ENCODE measurements around the gene QTRT2. TPM values are rescaled to one million over a fixed set of nuclear protein-coding genes. Genes with fewer than 3 reads are reported as not detected.

The QTRT2 gene
- total and polyA plus RNA-seq, 2 experiments from 2014 or later: 8.7 to 12.3 TPM

- H3K36me3 ChIP-seq: no peaks in the 10 kb centered on the region
- peak in 1 of 2 donors; percentile 27 for DNase-seq (ENCODE audit: low read depth in 1 of 2, low spot score in 1 of 2)
- TF ChIP-seq CTCF (IDR thresholded peaks at IDR 0.05; ENCODE audit: low read depth, low read length): no peak
- H3K27me3 ChIP-seq: no peaks in the 10 kb centered on the region
- no peaks in the 10 kb centered on the region for H3K9me3 ChIP-seq (ENCODE audit: low read depth)
- H3K4me3 ChIP-seq: no peak overlapping the region
- H3K4me1 ChIP-seq (ENCODE audit: low read depth): peaks cover 6% of the 10 kb centered on the region
- no peak overlapping the region for H3K27ac ChIP-seq
These were observed 63.2 kb downstream of the QTRT2 start for GRCh38 chr3:114119776-114120175.

- Histone ChIP-seq H3K36me3 (no peaks in the 10 kb centered on the region), H3K27me3 (no peaks in the 10 kb centered on the region), H3K4me3 (no peak overlapping the region), H3K27ac (no peak overlapping the region), H3K9me3 (ENCODE audit: low read depth) (no peaks in the 10 kb centered on the region), H3K4me1 (ENCODE audit: low read depth) (peaks cover 6% of the 10 kb centered on the region)
- no peak for DNase-seq (ENCODE audit: low read depth in 1 of 2, low spot score in 1 of 2)
- TF ChIP-seq CTCF (IDR thresholded peaks at IDR 0.05; ENCODE audit: low read depth, low read length): no peak
These were observed 63.7 kb downstream of the QTRT2 start for GRCh38 chr3:114120211-114120610.

- Histone ChIP-seq H3K36me3 (no peaks in the 10 kb centered on the region), H3K4me1 (ENCODE audit: low read depth) (peaks cover 6% of the 10 kb centered on the region), H3K27ac (no peak overlapping the region), H3K27me3 (no peaks in the 10 kb centered on the region), H3K9me3 (ENCODE audit: low read depth) (no peaks in the 10 kb centered on the region), H3K4me3 (no peak overlapping the region)
- no peak for TF ChIP-seq CTCF (IDR thresholded peaks at IDR 0.05; ENCODE audit: low read depth, low read length)
- DNase-seq (ENCODE audit: low read depth in 1 of 2, low spot score in 1 of 2): peak in 1 of 2 donors; percentile 63
These were observed 65.6 kb downstream of the QTRT2 start for GRCh38 chr3:114122027-114122709.

GRCh38 chr3:114126461-114126860 lies 69.9 kb downstream of the QTRT2 start:
- no peak overlapping the region for H3K27ac ChIP-seq
- no peaks in the 10 kb centered on the region for H3K36me3 ChIP-seq
- TF ChIP-seq CTCF (IDR thresholded peaks at IDR 0.05; ENCODE audit: low read depth, low read length): no peak
- H3K27me3 ChIP-seq: no peaks in the 10 kb centered on the region
- no peaks in the 10 kb centered on the region for H3K9me3 ChIP-seq (ENCODE audit: low read depth)
- H3K4me1 ChIP-seq (ENCODE audit: low read depth): no peaks in the 10 kb centered on the region
- no peak overlapping the region for H3K4me3 ChIP-seq
- no peak for DNase-seq (ENCODE audit: low read depth in 1 of 2, low spot score in 1 of 2)

- H3K27ac ChIP-seq: no peak overlapping the region
- H3K27me3 ChIP-seq: no peaks in the 10 kb centered on the region
- H3K9me3 ChIP-seq (ENCODE audit: low read depth): no peaks in the 10 kb centered on the region
- DNase-seq (ENCODE audit: low read depth in 1 of 2, low spot score in 1 of 2): no peak
- no peak overlapping the region for H3K4me3 ChIP-seq
- no peaks in the 10 kb centered on the region for H3K4me1 ChIP-seq (ENCODE audit: low read depth)
- H3K36me3 ChIP-seq: no peaks in the 10 kb centered on the region
- TF ChIP-seq CTCF (IDR thresholded peaks at IDR 0.05; ENCODE audit: low read depth, low read length): no peak
These were observed 71.0 kb downstream of the QTRT2 start for GRCh38 chr3:114127517-114127916.
